GM21526 (cell line): Measurements from ENCODE around the gene HS6ST1.

ENCODE experiments used
- ATAC-seq: cut with Tn5 transposase; IDR thresholded peaks from one replicate; pipeline ENCODE4 v1.9.1; 2021; ENCODE audit warnings: moderate library complexity; ENCODE audit not compliant: unreplicated experiment, low FRiP score

The HS6ST1 gene

GRCh38 chr2:128311755-128312341 lies 6.8 kb downstream of the HS6ST1 start:
- ATAC-seq = no peak

GRCh38 chr2:128311216-128311754 lies 7.4 kb downstream of the HS6ST1 start:
- no peak for ATAC-seq

GRCh38 chr2:128310761-128311160 lies 7.9 kb downstream of the HS6ST1 start:
- ATAC-seq = no peak

- no peak for ATAC-seq
Observed at GRCh38 chr2:128310094-128310716, 8.5 kb downstream of the HS6ST1 start.

- no peak for ATAC-seq
Observed at GRCh38 chr2:128309280-128310093, 9.2 kb downstream of the HS6ST1 start.

GRCh38 chr2:128308889-128309279 lies 9.8 kb downstream of the HS6ST1 start:
- ATAC-seq = no peak

GRCh38 chr2:128308284-128308731 lies 10.4 kb downstream of the HS6ST1 start:
- ATAC-seq = no peak

- ATAC-seq = no peak
Observed at GRCh38 chr2:128307595-128307994, 11.1 kb downstream of the HS6ST1 start.

GRCh38 chr2:128306931-128307460 lies 11.7 kb downstream of the HS6ST1 start:
- no peak for ATAC-seq

- ATAC-seq = no peak
Observed at GRCh38 chr2:128306081-128306930, 12.4 kb downstream of the HS6ST1 start.

GRCh38 chr2:128305555-128306080 lies 13.1 kb downstream of the HS6ST1 start:
- no peak for ATAC-seq

GRCh38 chr2:128304715-128305554 lies 13.7 kb downstream of the HS6ST1 start:
- no peak for ATAC-seq

- ATAC-seq = no peak
Observed at GRCh38 chr2:128304330-128304714, 14.3 kb downstream of the HS6ST1 start.

- no peak for ATAC-seq
Observed at GRCh38 chr2:128303911-128304310, 14.8 kb downstream of the HS6ST1 start.

GRCh38 chr2:128303095-128303791 lies 15.4 kb downstream of the HS6ST1 start:
- no peak for ATAC-seq

GRCh38 chr2:128302744-128303067 lies 16.0 kb downstream of the HS6ST1 start:
- no peak for ATAC-seq

- ATAC-seq = no peak
Observed at GRCh38 chr2:128302011-128302743, 16.5 kb downstream of the HS6ST1 start.

GRCh38 chr2:128301501-128301966 lies 17.1 kb downstream of the HS6ST1 start:
- no peak for ATAC-seq
